IMR-90 (cell line): ENCODE results near the gene IREB2. TPM values are rescaled to one million over a fixed set of nuclear protein-coding genes. Genes with fewer than 3 reads are reported as not detected.

Experiments
- ATAC-seq: fragments of 200-7000 bp; cut with Tn5 transposase; 2 replicates; pipeline ENCODE4 v1.9.1; 2020; ENCODE audit warnings: low read depth, mild to moderate bottlenecking, moderate library complexity
- BruUV-seq: library from RNA; stranded (reverse); fragments of 400-500 nt; replicated peaks from 2 replicates; lab custom pipeline; 2021; lab: Mats Ljungman, UMichigan
- CTCF ChIA-PET: fragments of 300-600 bp; formaldehyde crosslinking; extraction: SDS; loops from one replicate; lab custom pipeline; 2021; ENCODE audit warnings: antibody characterized with exemption; lab: Yijun Ruan, JAX
- POLR2A ChIA-PET: fragments of 300-600 bp; sonication (Branson Sonifier 250); formaldehyde crosslinking; loops from one replicate; lab custom pipeline; 2022; ENCODE audit warnings: antibody characterized with exemption; ENCODE audit not compliant: unreplicated experiment; lab: Charles Lee
- DNase-seq: peaks from one replicate; pipeline ENCODE4 v3.0.0; 2013
- H2AFZ ChIP-seq: replicated peaks from 2 replicates; pipeline ENCODE3; 2013; ENCODE audit warnings: low read length, mild to moderate bottlenecking; ENCODE audit not compliant: poor library complexity
- H2AK5ac ChIP-seq: 2 replicates; pipeline ENCODE4 v1.6.1; 2013; ENCODE audit warnings: low read depth, low read length, inconsistent platforms
- H2AK9ac ChIP-seq: replicated peaks from 2 replicates; pipeline ENCODE3; 2013; ENCODE audit warnings: mild to moderate bottlenecking, low read depth, low read length, moderate library complexity; ENCODE audit not compliant: poor library complexity
- H2BK120ac ChIP-seq: 2 replicates; pipeline ENCODE4 v1.6.1; 2013; ENCODE audit warnings: low read depth, low read length, inconsistent platforms
- H2BK15ac ChIP-seq: 3 replicates; pipeline ENCODE4 v1.6.1; 2013; ENCODE audit warnings: low read depth, low read length, inconsistent platforms
- H2BK20ac ChIP-seq: 2 replicates; pipeline ENCODE4 v1.6.1; 2013; ENCODE audit warnings: low read depth, mild to moderate bottlenecking, inconsistent platforms, low read length, moderate library complexity
- H2BK5ac ChIP-seq: 2 replicates; pipeline ENCODE4 v1.6.1; 2013; ENCODE audit warnings: mild to moderate bottlenecking, low read depth, low read length, inconsistent platforms; ENCODE audit not compliant: poor library complexity, severe bottlenecking
- H3K14ac ChIP-seq: replicated peaks from 2 replicates; pipeline ENCODE4 v1.6.1; 2013; ENCODE audit warnings: low read depth, low read length, inconsistent platforms
- H3K18ac ChIP-seq: 2 replicates; pipeline ENCODE4 v1.6.1; 2013; ENCODE audit warnings: low read depth, low read length, control low read depth
- H3K23ac ChIP-seq: 2 replicates; pipeline ENCODE4 v1.6.1; 2013; ENCODE audit warnings: low read depth, low read length, inconsistent platforms
- H3K27ac ChIP-seq: 2 replicates; pipeline ENCODE4 v1.5.1; 2013; ENCODE audit warnings: mild to moderate bottlenecking, control low read depth, low read length; ENCODE audit not compliant: insufficient read depth
- H3K27me3 ChIP-seq: 2 replicates; pipeline ENCODE4 v1.6.1; 2013; ENCODE audit warnings: low read length; ENCODE audit not compliant: control insufficient read depth, insufficient read depth
- H3K36me3 ChIP-seq: 2 replicates; pipeline ENCODE4 v1.6.1; 2013; ENCODE audit warnings: low read length, mixed read lengths; ENCODE audit not compliant: control insufficient read depth, insufficient read depth
- H3K4ac ChIP-seq: 2 replicates; pipeline ENCODE4 v1.6.1; 2013; ENCODE audit warnings: low read depth, low read length, inconsistent platforms
- H3K4me1 ChIP-seq: 2 replicates; pipeline ENCODE4 v1.6.1; 2013; ENCODE audit warnings: low read length, mixed read lengths; ENCODE audit not compliant: control insufficient read depth, insufficient read depth
- H3K4me2 ChIP-seq: 2 replicates; pipeline ENCODE4 v1.6.1; 2013; ENCODE audit warnings: low read depth, mild to moderate bottlenecking, control low read depth, low read length, moderate library complexity
- H3K4me3 ChIP-seq: 2 replicates; pipeline ENCODE4 v1.5.1; 2013; ENCODE audit warnings: low read depth, mild to moderate bottlenecking, control low read depth, low read length, moderate library complexity; ENCODE audit not compliant: insufficient read depth
- H3K56ac ChIP-seq: 2 replicates; pipeline ENCODE4 v1.6.1; 2013; ENCODE audit warnings: low read length, inconsistent platforms; ENCODE audit not compliant: insufficient read depth; ENCODE audit errors: extremely low read depth
- H3K79me1 ChIP-seq, 2 experiments: 2 replicates each; pipeline ENCODE4 v1.6.1; 2013; ENCODE audit warnings: low read length in 2 of 2, inconsistent platforms in 1 of 2, low read depth in 1 of 2
- H3K9ac ChIP-seq: 2 replicates; pipeline ENCODE4 v1.6.1; 2013; ENCODE audit warnings: low read depth, low read length, control low read depth
- H3K9me1 ChIP-seq: 2 replicates; pipeline ENCODE4 v1.6.1; 2013; ENCODE audit warnings: low read length, inconsistent platforms; ENCODE audit not compliant: insufficient read depth
- H3K9me3 ChIP-seq: 2 replicates; pipeline ENCODE4 v1.6.1; 2013; ENCODE audit warnings: low read length; ENCODE audit not compliant: control insufficient read depth, insufficient read depth
- H4K20me1 ChIP-seq: 2 replicates; pipeline ENCODE4 v1.6.1; 2013; ENCODE audit warnings: low read length, inconsistent platforms; ENCODE audit not compliant: insufficient read depth
- H4K5ac ChIP-seq: 2 replicates; pipeline ENCODE4 v1.6.1; 2013; ENCODE audit warnings: mild to moderate bottlenecking, low read depth, low read length, control low read depth
- H4K8ac ChIP-seq, 2 experiments: 2 replicates each; pipeline ENCODE4 v1.6.1; 2013; ENCODE audit warnings: low read depth in 2 of 2, low read length in 2 of 2, control low read depth in 1 of 2, inconsistent platforms in 1 of 2
- H4K91ac ChIP-seq: 2 replicates; pipeline ENCODE4 v1.6.1; 2013; ENCODE audit warnings: low read depth, low read length, inconsistent platforms; ENCODE audit not compliant: insufficient read depth
- BHLHE40 ChIP-seq: fragments of 150-350 bp; IDR thresholded peaks from 2 replicates; pipeline ENCODE4 v1.6.1; 2016; ENCODE audit warnings: mild to moderate bottlenecking, low read depth, low read length
- CEBPB ChIP-seq: IDR thresholded peaks from 2 replicates; pipeline ENCODE4 v1.6.1; 2012; ENCODE audit warnings: low read depth, low read length, improper control_type of control experiment
- CHD1 ChIP-seq: IDR thresholded peaks from 2 replicates; pipeline ENCODE4 v1.6.1; 2012; ENCODE audit warnings: low read depth, low read length, improper control_type of control experiment
- CTCF ChIP-seq: conservative IDR thresholded peaks from 2 replicates; pipeline ENCODE4 v1.5.1; 2012; ENCODE audit warnings: mild to moderate bottlenecking, low read depth, low read length, improper control_type of control experiment
- ELK1 ChIP-seq: fragments of 150-350 bp; IDR thresholded peaks from 2 replicates; pipeline ENCODE4 v1.6.1; 2016; ENCODE audit warnings: low read depth, mild to moderate bottlenecking, low read length, moderate library complexity, borderline replicate concordance
- FOS ChIP-seq: fragments of 150-350 bp; IDR thresholded peaks from 2 replicates; pipeline ENCODE4 v1.6.1; 2016; ENCODE audit warnings: low read depth, low read length
- MAFK ChIP-seq: IDR thresholded peaks from 2 replicates; pipeline ENCODE4 v1.6.1; 2012; ENCODE audit warnings: low read depth, low read length, improper control_type of control experiment
- MAZ ChIP-seq: IDR thresholded peaks from 2 replicates; pipeline ENCODE4 v1.6.1; 2012; ENCODE audit warnings: low read depth, mild to moderate bottlenecking, low read length, improper control_type of control experiment, moderate library complexity, borderline replicate concordance
- MXI1 ChIP-seq: IDR thresholded peaks from 2 replicates; pipeline ENCODE4 v1.6.1; 2012; ENCODE audit warnings: low read depth, mild to moderate bottlenecking, low read length, moderate library complexity, borderline replicate concordance
- NFE2L2 ChIP-seq: fragments of 150-350 bp; IDR thresholded peaks from 2 replicates; pipeline ENCODE4 v1.6.1; 2016; ENCODE audit warnings: low read depth, mild to moderate bottlenecking, low read length
- POLR2A ChIP-seq: IDR thresholded peaks from 2 replicates; pipeline ENCODE4 v1.6.1; 2012; ENCODE audit warnings: mild to moderate bottlenecking, low read depth, low read length
- RAD21 ChIP-seq: IDR thresholded peaks from 2 replicates; pipeline ENCODE4 v1.6.1; 2012; ENCODE audit warnings: low read length, improper control_type of control experiment
- RCOR1 ChIP-seq: IDR thresholded peaks from 2 replicates; pipeline ENCODE4 v1.6.1; 2012; ENCODE audit warnings: mild to moderate bottlenecking, low read length, improper control_type of control experiment; ENCODE audit not compliant: insufficient replicate concordance
- RFX5 ChIP-seq: IDR thresholded peaks from 2 replicates; pipeline ENCODE4 v1.8.0; 2012; ENCODE audit warnings: low read depth, mild to moderate bottlenecking, low read length, moderate library complexity
- SMC3 ChIP-seq: fragments of 150-350 bp; IDR thresholded peaks from 2 replicates; pipeline ENCODE4 v1.6.1; 2016; ENCODE audit warnings: low read depth, mild to moderate bottlenecking, antibody characterized with exemption, low read length, moderate library complexity
- WGBS, 2 experiments: methylation state at CpG; one replicate each; pipeline versions ENCODE4 v1.1.5 to v1.1.7; 2013; ENCODE audit warnings: missing lambda C conversion rate in 2 of 2; ENCODE audit not compliant: insufficient read length in 1 of 2; ENCODE audit errors: extremely low coverage in 2 of 2; 5-methylcytosine and 5-hydroxymethylcytosine counted together
- dilution Hi-C: fragments of 300-500 bp; cut with HindIII; formaldehyde crosslinking; loops from one replicate; pipeline ENCODE4 v1.14.3; 2018; ENCODE audit warnings: low sequenced_read_pairs; ENCODE audit not compliant: unreplicated experiment
- in situ Hi-C: fragments of 300-500 bp; cut with MboI; formaldehyde crosslinking; loops from 3 replicates; pipeline ENCODE4 v1.14.3; 2019; ENCODE audit warnings: low sequenced_read_pairs, inconsistent platforms, mixed read lengths
- intact Hi-C: fragments of 100-400 bp; cut with micrococcal nuclease; formaldehyde crosslinking; loops from 2 replicates; pipeline ENCODE4 v1.10.0; 2022
- polyA plus RNA-seq, 3 experiments: library from polyadenylated mRNA; depleted of rRNA; stranded (reverse); fragments of >200 nt; gene quantifications; 2 replicates each; pipeline ENCODE4 v1.2.3, GENCODE V29; 2012; ENCODE audit warnings: low replicate concordance in 1 of 3
- total RNA-seq: library from RNA; depleted of rRNA; stranded (reverse); fragments of >200 nt; gene quantifications from 2 replicates; pipeline ENCODE4 v1.2.3, GENCODE V29; 2012
- TF ChIP-seq, protein P1 (sequence below): fragments of 150-350 bp; IDR thresholded peaks from 2 replicates; pipeline ENCODE4 v1.6.1; 2017; ENCODE audit warnings: mild to moderate bottlenecking, antibody characterized with exemption, low read length, low read depth

Gene IREB2
- total and polyA plus RNA-seq, 2 of the 4 experiments (the other 2 are of a cell fraction): 12.2 to 13.5 TPM

GRCh38 chr15:78392430-78392829 lies 45.6 kb upstream of the IREB2 start:
- CTCF ChIA-PET: no interaction called here

More at GRCh38 chr15:78392430-78392829, 45.6 kb upstream of the IREB2 start:
- H2AK9ac ChIP-seq: no peak overlapping the region
- no peak overlapping the region for H2BK15ac ChIP-seq
- H3K9ac ChIP-seq: no peak overlapping the region
- H3K4me3 ChIP-seq: no peak overlapping the region
- H3K56ac ChIP-seq: no peak overlapping the region
- no peak overlapping the region for H2BK120ac ChIP-seq
- POLR2A ChIA-PET: no interaction called here
- no peak overlapping the region for H4K8ac ChIP-seq
- H3K18ac ChIP-seq: no peak overlapping the region
- no peak overlapping the region for H4K5ac ChIP-seq
- no peak overlapping the region for H3K27ac ChIP-seq
- no peak overlapping the region for H3K23ac ChIP-seq
- ATAC-seq (no peak), DNase-seq (no peak)
- BruUV-seq: no TSS peak
- H4K91ac ChIP-seq: no peak overlapping the region
- H3K4me2 ChIP-seq: no peak overlapping the region
- peaks cover 41% of the 10 kb centered on the region for H3K27me3 ChIP-seq
- H3K14ac ChIP-seq: no peak overlapping the region
- no peak overlapping the region for H2BK5ac ChIP-seq
- no peaks in the 10 kb centered on the region for H3K36me3 ChIP-seq
- no peaks in the 10 kb centered on the region for H3K9me1 ChIP-seq
- no peaks in the 10 kb centered on the region for H4K20me1 ChIP-seq
- no peak for TF ChIP-seq RCOR1
- TF ChIP-seq NFE2L2: no peak
- TF ChIP-seq MAZ: no peak
- TF ChIP-seq MXI1: no peak
- TF ChIP-seq FOS: no peak
- no peak for TF ChIP-seq POLR2A
- no peak for TF ChIP-seq MAFK
- TF ChIP-seq RFX5: no peak
- no peak for TF ChIP-seq RAD21
- TF ChIP-seq BHLHE40: no peak
- TF ChIP-seq CTCF: no peak
- TF ChIP-seq CEBPB: no peak
- no peak for TF ChIP-seq CHD1
- no peak for TF ChIP-seq ELK1
- TF ChIP-seq, protein P1, sequence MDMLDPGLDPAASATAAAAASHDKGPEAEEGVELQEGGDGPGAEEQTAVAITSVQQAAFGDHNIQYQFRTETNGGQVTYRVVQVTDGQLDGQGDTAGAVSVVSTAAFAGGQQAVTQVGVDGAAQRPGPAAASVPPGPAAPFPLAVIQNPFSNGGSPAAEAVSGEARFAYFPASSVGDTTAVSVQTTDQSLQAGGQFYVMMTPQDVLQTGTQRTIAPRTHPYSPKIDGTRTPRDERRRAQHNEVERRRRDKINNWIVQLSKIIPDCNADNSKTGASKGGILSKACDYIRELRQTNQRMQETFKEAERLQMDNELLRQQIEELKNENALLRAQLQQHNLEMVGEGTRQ: no peak
- no peak for TF ChIP-seq SMC3
- in situ Hi-C loops: no loop called here
- 29% methylated on average over 3 of the region's 4 CpGs; no CpG with 5 or more reads in 1 of the 2 experiments for WGBS, 2 experiments
- H3K4me1 ChIP-seq: no peaks in the 10 kb centered on the region; the same call in 1 of the 2 replicates
- H2AK5ac ChIP-seq: no peak overlapping the region
- intact Hi-C loops: no loop called here
- H3K9me3 ChIP-seq: no peaks in the 10 kb centered on the region
- dilution Hi-C loops: no loop called here
- H2BK20ac ChIP-seq: no peak overlapping the region
- H3K4ac ChIP-seq: no peak overlapping the region
- no peak overlapping the region for H2AFZ ChIP-seq
- H3K79me1 ChIP-seq: no peaks in the 10 kb centered on the region
